Iris pigment epithelial cell (primary cell): Measurements from ENCODE around the gene SYF2.
"Not testable (repeated sequence)": the region's sequence is repeated elsewhere in the genome, so short reads cannot be mapped to it uniquely, and the experiment has no call there.

ENCODE experiments used
- DNase-seq: peaks from one replicate; pipeline ENCODE4 v3.0.0-alpha.2; 2011; ENCODE audit warnings: low read depth

Gene SYF2

DNA sequence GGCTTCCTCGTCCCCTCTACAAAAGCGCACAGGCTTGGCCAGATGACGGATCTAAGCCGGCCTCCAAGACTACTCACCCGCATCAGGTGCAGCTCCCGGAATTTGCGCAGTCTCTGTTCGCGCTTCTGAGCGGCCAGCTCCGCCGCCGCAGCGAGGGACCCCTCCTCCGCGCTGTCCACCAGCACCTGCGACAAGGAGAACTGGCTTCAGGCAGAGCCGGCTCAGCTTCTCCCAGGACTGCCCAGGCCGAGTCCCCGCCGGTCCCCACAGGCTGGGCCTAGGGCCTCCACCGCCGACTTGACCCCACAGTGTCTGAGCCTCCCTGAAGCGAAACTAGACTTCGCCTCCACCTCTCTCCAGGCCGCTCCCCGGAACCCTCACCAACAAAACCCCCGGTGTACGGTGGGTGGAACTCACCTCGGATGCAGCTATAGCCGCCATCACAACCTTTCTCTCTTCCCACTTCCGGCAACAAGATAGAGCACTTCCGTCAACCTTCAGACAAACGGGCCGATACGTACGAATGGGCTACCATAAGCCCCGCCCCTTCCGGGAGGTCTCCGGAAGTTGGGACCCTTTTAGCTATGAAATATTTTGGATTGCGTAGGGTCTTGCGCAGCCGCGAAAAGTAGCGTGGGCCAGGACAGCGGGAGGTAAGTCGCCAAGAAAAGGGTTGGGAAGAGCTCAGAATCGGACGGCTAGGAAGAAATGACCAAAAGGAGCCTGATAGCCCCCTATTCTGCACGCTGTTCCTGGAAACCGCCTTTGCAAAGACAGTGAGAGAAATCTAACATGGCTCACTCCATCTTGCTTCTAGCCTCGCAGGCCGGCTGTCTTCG, at the start of gene SYF2:
Gene SYF2 (minus strand): TSS at position 476 of the 839 bp plus-strand sequence. CDS start 35 bp downstream, at position 441.
- DNase-seq: peak; percentile 92

DNA sequence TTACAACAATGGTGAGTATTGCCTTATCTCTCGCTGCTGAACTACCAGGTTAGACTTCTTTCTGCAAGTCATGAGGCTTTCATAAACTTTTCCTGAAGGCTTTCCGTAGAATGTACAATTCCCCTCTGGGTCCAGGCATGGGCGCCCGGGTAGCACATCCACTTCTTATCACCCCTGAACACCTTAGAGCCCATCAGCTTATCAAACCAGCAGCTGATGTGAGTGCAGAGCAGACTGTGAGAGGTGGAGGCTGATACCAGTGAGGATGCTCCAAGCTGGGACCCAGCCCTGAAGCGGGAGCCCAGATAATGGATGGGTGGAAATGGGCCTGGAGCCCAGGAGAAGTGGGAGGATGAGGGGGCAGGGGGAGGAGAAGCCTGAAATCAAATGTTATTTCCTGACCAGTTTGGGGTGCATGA, 47.4 kb upstream of the SYF2 start:
- not testable (repeated sequence) for DNase-seq

- DNase-seq: not testable (repeated sequence)
Observed at GRCh38 chr1:25278790-25279189, 46.5 kb upstream of the SYF2 start.

GRCh38 chr1:25278358-25278757, 46.1 kb upstream of the SYF2 start:
- DNase-seq: not testable (repeated sequence)

GRCh38 chr1:25277295-25277694, 45.0 kb upstream of the SYF2 start:
- DNase-seq: not testable (repeated sequence)

DNA sequence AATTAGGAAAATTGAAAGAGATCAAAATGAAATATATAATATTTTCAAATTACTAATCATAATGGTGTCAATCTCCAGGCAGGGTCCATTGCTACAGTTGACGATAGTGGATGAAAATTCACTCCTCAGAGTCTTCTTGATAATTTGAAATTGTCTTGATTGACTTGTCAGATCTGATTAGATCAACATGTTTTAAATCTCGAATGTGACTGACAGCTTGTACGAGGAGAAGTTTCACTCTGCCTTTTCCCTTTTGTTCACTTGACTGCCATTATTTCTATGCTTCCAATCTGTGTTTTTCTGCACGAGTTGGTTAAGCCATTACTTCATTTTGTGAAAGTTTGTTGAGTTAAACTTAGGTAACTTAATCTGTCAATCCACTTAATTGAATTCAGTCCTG, 43.3 kb upstream of the SYF2 start:
- DNase-seq: not testable (repeated sequence)

DNA sequence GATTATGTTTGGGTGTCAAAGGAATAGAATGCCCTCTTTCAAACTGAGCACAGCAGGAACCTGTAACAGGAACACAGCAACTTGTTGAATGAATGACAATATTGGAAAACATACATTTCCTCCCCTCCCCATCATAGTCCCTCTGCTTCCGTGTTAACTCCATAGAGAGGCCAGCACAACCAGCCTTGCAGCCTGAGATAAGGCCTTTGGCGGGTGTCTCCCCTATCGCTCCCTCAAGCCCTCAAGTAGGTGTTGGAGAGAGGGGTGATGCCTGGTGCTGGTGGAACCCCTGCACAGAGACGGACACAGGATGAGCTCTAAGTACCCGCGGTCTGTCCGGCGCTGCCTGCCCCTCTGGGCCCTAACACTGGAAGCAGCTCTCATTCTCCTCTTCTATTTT, 39.9 kb upstream of the SYF2 start, which contains the start of gene RHD:
Gene RHD (plus strand): TSS at position 272 of the 400 bp plus-strand sequence. CDS start 39 bp downstream, at position 311.
- DNase-seq: not testable (repeated sequence)

DNA sequence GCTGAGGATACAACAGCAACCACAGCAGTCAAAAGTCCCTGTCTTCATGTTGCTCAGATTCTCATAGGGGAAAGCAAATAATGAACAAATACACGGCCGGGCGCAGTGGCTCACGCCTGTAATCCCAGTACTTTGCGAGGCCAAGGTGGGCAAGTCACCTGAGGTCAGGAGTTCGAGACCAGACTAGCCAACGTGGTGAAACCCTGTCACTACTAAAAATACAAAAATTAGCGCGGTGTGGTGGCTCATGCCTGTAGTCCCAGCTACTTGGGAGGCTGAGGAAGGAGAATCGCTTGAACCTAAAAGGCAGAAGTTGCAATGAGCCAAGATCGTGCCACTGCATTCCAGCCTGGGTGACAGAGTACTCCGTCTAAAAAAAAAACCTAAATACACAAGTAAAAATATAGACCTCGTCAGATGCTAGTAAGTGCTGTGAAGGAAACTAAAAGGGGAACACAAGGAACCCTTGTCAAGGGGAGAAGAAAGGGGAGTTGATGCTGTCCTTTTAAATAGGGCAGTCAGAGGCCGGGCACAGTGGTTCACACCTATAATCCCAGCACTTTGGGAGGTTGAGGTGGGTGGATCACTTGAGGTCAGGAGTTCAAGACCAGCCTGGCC, 36.0 kb upstream of the SYF2 start:
- not testable (repeated sequence) for DNase-seq

DNA sequence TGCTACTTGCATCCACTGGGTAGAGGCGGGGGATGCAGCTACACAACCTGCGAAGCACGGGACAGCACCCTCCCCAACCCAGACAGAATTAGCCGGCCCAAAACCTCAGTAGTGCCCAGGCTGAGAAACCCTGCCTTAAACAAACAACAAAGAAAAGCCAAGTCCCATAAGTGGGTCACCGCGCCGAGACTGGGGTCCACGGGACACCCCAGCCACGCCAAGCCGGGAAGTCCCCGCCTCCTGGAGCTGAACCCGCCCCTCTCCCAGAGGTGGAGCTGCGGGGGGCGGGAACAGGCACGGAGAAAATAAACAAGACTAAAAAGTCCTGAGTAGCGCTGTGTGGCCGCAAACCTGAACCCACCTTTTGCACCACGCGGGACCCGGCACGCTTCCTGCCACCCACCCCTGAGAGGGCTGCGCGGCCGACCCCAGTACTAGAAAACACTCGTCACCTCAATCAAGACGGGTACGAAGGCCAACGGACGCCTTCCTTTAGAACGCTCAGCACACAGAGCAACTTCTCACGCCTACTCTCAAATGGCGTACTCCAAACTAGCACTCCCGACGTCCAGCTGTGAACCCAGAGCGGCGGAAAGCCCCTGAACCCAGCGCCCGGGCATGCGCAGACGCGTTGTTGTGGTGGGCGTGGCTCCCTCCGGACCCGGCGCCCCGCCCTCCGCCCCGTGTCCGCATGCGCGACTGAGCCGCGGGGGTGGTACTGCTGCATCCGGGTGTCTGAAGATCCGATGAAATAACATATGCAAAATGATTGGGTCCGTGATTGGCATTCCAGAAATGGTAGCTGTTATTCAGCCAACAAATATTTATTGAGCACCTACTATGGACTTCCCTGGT, 35.2 kb upstream of the SYF2 start:
- DNase-seq: peak; percentile 66

- not testable (repeated sequence) for DNase-seq
Observed at GRCh38 chr1:25266554-25267287, 34.4 kb upstream of the SYF2 start.

DNA sequence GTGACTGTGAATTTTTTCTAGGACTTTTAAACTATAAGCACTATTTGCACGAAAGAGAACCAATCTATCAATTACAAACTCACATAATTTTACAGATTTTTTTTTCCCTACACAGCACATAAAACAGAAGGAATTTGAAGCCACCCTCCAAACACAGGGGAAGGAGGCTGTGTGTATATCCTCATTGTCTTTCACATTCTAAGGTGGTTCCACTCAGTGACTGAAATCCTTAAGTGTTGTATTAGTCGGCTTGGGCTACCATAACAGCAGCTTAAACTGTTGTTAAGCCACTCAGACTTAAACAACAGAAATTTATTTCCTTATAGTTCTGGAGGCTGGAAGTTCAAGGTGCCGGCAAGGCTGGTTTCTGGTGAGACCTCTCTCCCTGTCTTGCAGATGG, 28.0 kb upstream of the SYF2 start:
- DNase-seq: not testable (repeated sequence)

DNA sequence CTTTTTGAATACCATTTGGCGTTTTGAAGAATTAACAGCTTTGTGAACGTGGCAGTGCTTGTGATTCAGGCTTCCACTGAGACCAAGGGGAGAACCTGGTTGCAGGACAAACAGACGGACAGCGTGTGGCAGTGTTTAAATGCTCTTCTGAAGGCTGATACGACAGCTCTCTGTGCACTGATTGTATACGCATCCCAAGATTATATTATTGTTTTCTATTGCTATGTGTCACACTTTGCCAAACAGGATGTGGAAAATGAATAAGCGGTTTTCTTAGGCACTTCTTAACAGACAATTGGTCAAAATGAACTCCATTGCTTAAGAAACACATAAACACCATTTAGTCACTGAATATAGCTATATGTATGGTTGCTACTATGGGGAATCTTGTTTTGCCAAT, 27.5 kb upstream of the SYF2 start:
- DNase-seq: peak; percentile 39

DNA sequence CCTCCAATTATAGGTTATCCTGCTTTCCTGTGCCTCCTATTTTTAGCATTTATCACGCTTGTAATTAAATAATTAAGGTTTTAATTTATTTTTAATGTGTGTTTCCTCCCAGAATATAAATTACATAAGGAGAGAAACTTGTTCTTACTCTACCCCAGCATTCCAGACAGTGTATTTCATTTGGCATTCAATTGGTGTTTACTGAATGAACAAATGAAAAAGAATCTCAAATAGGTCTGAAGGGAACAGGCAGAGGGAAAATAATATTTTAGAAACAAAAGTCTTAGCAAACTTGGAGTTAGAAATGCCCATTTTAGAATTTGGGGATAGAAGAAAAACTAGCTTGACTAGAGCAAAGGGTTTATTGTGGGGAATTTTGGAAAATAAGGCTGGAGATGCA, 24.9 kb upstream of the SYF2 start:
- DNase-seq: peak; percentile 39

GRCh38 chr1:25256578-25256965, 24.3 kb upstream of the SYF2 start:
- peak; percentile 47 for DNase-seq

- DNase-seq: no peak
Observed at GRCh38 chr1:25255706-25256577, 23.6 kb upstream of the SYF2 start.

- peak; percentile 66 for DNase-seq
Observed at GRCh38 chr1:25253911-25254310, 21.6 kb upstream of the SYF2 start.

DNA sequence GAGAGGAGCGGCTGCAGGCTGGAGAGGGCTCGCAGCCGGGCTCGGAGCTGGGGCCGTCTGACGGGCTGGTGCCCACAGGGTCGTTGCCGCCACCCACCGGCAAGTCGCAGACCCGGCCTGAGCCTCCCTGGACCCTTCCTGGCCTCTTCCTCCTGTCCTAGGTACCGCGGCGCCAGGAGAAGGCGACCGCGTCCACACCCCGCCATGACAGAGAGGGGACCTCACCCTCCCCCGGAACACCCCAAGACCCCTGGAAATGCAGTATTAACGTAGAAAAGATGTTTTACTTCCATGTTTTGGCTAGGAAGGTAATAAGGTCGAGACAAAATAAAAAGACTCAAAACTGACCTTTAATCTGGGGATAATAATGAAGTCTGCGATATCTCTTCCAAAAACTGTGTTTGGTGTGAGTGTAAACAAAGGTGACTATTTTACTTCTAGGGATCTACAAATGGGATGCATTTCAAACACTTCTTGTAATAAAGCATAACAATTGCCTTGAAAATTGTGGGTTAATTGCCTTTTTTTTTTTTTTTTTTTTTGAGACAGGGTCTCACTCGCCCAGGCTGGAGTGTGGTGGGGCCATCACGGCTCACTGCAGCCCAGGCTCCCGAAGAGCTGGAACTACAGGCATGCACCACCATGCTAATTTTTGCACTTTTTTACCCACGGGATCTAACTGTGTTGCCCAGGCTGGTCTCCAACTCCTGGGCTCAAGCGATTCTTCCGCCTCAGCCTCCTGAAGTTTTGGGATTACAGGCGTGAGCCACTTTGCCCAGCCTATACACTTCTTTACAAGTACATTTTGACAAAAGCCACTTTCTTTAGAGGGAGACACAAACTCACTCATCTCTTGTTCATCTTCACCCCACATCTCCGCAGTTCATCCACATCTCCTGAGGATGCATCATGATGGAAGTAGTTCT, 15.8 kb upstream of the SYF2 start:
- DNase-seq: no peak

GRCh38 chr1:25247024-25247828, 14.9 kb upstream of the SYF2 start, which contains the start of gene RSRP1:
TSS of gene RSRP1 (minus strand) at chr1:25247454. CDS start at chr1:25246963, 491 bp downstream.
- DNase-seq: peak; percentile 94
